Activated naive CD8-positive, alpha-beta T cell (primary cell): ENCODE data around the gene FRMD8.

Source experiments
- H3K27ac Mint-ChIP-seq: one replicate; pipeline ENCODE4 v1.8.0; 2021; ENCODE audit warnings: mixed read lengths
- H3K27me3 Mint-ChIP-seq: one replicate; pipeline ENCODE4 v1.8.0; 2021; ENCODE audit warnings: mixed read lengths
- H3K36me3 Mint-ChIP-seq: one replicate; pipeline ENCODE4 v1.8.0; 2021; ENCODE audit warnings: mixed read lengths
- H3K4me1 Mint-ChIP-seq: one replicate; pipeline ENCODE4 v1.8.0; 2021; ENCODE audit warnings: low read depth, mixed read lengths
- H3K4me3 Mint-ChIP-seq: one replicate; pipeline ENCODE4 v1.8.0; 2021; ENCODE audit warnings: mild to moderate bottlenecking, mixed read lengths
- H3K9me3 Mint-ChIP-seq: one replicate; pipeline ENCODE4 v1.8.0; 2021; ENCODE audit warnings: low read depth, mixed read lengths

FRMD8 gene, protein sequence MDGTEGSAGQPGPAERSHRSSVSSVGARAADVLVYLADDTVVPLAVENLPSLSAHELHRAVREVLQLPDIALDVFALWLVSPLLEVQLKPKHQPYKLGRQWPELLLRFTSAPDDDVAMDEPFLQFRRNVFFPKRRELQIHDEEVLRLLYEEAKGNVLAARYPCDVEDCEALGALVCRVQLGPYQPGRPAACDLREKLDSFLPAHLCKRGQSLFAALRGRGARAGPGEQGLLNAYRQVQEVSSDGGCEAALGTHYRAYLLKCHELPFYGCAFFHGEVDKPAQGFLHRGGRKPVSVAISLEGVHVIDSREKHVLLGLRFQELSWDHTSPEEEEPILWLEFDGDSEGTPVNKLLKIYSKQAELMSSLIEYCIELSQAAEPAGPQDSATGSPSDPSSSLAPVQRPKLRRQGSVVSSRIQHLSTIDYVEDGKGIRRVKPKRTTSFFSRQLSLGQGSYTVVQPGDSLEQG

DNA sequence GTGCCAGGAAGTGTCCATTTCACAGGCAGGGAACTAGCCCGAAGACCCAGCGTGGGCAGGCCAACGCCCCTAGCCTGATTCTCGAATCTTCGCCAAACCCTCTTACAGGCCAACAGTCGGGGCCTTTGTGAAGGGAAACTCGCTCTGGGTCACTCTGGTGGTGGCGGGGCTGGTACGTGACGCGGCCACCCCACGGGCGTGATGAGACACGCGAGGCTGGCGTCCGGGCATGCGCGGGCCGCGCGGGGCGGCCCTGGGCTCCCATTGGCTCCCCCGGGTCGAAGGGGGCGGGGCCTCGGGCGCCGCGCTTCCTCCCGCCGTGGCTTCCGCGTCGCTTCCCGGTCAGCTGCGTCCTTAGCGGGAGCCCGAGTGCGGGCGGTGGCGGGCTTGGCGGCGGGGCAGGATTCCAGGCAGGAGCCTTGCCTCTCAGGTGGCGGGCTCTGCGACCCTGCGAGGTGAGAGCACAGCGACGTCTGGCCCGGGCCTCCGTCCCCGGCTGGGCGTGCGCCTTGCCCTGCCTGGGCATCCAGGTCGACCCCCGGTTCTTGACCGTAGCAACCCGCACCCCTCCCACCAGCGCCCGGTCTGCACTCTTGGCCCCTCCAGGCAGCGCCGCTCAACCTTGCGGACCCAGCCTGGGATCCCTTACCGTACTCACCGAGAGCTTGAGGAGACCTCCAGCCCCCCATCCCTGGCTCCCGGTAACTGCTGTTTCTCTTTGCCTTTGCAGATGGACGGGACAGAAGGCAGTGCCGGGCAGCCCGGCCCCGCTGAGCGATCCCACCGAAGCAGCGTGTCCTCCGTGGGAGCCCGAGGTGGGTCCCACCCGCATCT, at the start of gene FRMD8:
Gene FRMD8, plus strand, starts transcription at position 331 of the 834 bp plus-strand sequence. Its CDS starts 400 bp downstream, at position 731.
- Mint-ChIP-seq H3K36me3 (peaks cover 2% of the 10 kb centered on the region), H3K9me3 (no peaks in the 10 kb centered on the region), H3K4me3 (peak within 1 kb of the TSS; percentile 93), H3K27ac (peak within 1 kb of the TSS; percentile 98), H3K4me1 (peaks cover 62% of the 10 kb centered on the region), H3K27me3 (no peaks in the 10 kb centered on the region)

- H3K27ac Mint-ChIP-seq: no peak overlapping the region
- no peak overlapping the region for H3K4me3 Mint-ChIP-seq
- no peaks in the 10 kb centered on the region for H3K36me3 Mint-ChIP-seq
- H3K9me3 Mint-ChIP-seq: no peaks in the 10 kb centered on the region
- peaks cover 43% of the 10 kb centered on the region for H3K4me1 Mint-ChIP-seq
- H3K27me3 Mint-ChIP-seq: no peaks in the 10 kb centered on the region
These were observed 47.8 kb upstream of the FRMD8 start for GRCh38 chr11:65338676-65339075.

GRCh38 chr11:65340226-65340625, 46.2 kb upstream of the FRMD8 start:
- peaks cover 36% of the 10 kb centered on the region for H3K4me1 Mint-ChIP-seq
- peak overlapping the region; percentile 5 for H3K27ac Mint-ChIP-seq
- H3K27me3 Mint-ChIP-seq: no peaks in the 10 kb centered on the region
- no peaks in the 10 kb centered on the region for H3K36me3 Mint-ChIP-seq
- no peaks in the 10 kb centered on the region for H3K9me3 Mint-ChIP-seq
- no peak overlapping the region for H3K4me3 Mint-ChIP-seq

GRCh38 chr11:65341856-65342255, 44.6 kb upstream of the FRMD8 start:
- Mint-ChIP-seq H3K9me3 (no peaks in the 10 kb centered on the region), H3K4me3 (no peak overlapping the region), H3K4me1 (peaks cover 29% of the 10 kb centered on the region), H3K36me3 (peaks cover 3% of the 10 kb centered on the region), H3K27me3 (no peaks in the 10 kb centered on the region), H3K27ac (no peak overlapping the region)

DNA sequence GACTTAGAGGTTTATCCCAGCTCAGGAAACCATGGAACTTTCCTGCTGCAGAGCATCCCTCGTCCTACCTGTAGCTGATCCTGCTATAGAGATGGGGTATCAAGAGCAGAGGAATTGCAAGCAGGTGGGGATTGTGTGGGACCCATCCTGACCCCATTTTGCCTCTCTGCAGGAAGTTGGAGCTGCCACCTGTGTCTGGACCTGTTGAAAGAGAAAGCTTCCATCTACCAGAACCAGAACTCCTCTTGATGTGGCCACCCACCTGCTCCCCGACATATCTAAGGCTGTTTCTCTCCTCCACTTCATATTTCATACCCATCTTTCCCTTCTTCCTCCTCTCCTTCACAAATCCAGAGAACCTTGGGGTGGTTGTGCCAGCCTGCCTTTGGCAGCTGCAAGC, 34.9 kb upstream of the FRMD8 start:
- H3K27ac Mint-ChIP-seq: no peak overlapping the region

DNA sequence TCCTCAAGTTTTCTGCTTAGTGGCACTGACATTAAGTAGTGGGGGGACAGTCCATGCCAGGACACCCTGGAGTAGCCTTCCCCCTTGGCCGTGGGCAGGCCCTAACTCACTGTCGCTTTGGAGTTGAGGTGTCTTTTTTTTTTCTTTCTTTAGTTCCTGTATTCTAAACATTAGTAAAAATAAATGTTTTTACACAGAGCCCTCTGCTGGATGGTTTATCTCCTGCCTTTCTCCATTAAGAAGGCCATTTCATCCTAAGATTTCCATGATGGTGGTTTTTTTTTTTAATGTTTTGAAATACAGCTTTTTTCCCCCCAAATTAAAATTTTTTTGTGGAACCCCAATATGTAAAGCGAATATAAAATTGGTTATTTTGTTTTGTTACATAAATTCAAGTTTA, 33.7 kb upstream of the FRMD8 start:
- Mint-ChIP-seq H3K27me3 (no peaks in the 10 kb centered on the region), H3K36me3 (peaks cover 2% of the 10 kb centered on the region), H3K9me3 (no peaks in the 10 kb centered on the region), H3K4me3 (no peak overlapping the region), H3K4me1 (peaks cover 14% of the 10 kb centered on the region), H3K27ac (peak overlapping the region; percentile 46)

More for the DNA sequence above, 34.9 kb upstream of the FRMD8 start:
- Mint-ChIP-seq H3K4me1 (peaks cover 14% of the 10 kb centered on the region), H3K4me3 (no peak overlapping the region), H3K9me3 (no peaks in the 10 kb centered on the region), H3K27me3 (no peaks in the 10 kb centered on the region), H3K36me3 (peaks cover 4% of the 10 kb centered on the region)

DNA sequence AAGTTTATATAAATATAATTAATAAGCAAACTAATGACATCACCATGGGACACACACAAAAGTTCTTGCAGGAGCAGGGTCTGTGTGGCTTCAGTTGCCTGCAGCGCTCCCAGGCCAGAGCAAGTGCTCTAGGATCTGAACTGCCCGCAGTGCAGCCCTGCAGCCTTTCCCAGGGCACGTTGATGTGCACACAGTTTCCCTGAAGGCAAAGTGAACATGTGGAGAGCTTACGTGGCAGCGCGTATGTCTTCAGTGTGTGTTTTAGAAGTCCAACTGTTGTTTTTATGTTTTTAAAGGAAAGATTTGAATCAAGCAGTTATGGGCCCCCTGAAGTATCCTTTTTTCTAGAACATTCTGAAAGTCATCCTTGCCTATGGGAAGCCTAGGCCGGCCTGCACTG, 33.1 kb upstream of the FRMD8 start:
- H3K27ac Mint-ChIP-seq: no peak overlapping the region

DNA sequence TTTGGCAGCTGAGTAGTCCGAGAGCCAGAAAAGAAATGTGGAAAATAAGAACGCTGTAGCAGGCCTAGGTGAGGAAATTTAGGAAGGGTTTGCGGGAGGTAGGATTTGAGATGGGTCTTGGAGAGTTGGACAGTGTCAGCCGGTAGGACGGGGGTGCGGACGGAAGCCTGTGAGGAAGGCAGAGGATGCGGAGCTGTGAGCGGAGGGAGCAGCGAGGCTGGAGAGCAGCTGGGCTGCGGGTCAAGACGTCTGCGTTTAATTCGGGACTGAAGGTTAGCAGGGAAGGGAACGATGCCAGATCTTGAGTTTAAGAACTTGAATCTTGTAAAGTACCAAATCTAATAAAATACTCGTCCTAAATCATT, 32.6 kb upstream of the FRMD8 start:
- Mint-ChIP-seq H3K36me3 (no peaks in the 10 kb centered on the region), H3K27ac (peak overlapping the region; percentile 73), H3K27me3 (no peaks in the 10 kb centered on the region), H3K4me1 (peaks cover 14% of the 10 kb centered on the region), H3K9me3 (no peaks in the 10 kb centered on the region), H3K4me3 (peak overlapping the region; percentile 71)

More for the DNA sequence above, 33.1 kb upstream of the FRMD8 start:
- no peaks in the 10 kb centered on the region for H3K9me3 Mint-ChIP-seq
- H3K4me3 Mint-ChIP-seq: peak overlapping the region; percentile 71
- peaks cover 14% of the 10 kb centered on the region for H3K4me1 Mint-ChIP-seq
- H3K27me3 Mint-ChIP-seq: no peaks in the 10 kb centered on the region
- peaks cover 2% of the 10 kb centered on the region for H3K36me3 Mint-ChIP-seq

DNA sequence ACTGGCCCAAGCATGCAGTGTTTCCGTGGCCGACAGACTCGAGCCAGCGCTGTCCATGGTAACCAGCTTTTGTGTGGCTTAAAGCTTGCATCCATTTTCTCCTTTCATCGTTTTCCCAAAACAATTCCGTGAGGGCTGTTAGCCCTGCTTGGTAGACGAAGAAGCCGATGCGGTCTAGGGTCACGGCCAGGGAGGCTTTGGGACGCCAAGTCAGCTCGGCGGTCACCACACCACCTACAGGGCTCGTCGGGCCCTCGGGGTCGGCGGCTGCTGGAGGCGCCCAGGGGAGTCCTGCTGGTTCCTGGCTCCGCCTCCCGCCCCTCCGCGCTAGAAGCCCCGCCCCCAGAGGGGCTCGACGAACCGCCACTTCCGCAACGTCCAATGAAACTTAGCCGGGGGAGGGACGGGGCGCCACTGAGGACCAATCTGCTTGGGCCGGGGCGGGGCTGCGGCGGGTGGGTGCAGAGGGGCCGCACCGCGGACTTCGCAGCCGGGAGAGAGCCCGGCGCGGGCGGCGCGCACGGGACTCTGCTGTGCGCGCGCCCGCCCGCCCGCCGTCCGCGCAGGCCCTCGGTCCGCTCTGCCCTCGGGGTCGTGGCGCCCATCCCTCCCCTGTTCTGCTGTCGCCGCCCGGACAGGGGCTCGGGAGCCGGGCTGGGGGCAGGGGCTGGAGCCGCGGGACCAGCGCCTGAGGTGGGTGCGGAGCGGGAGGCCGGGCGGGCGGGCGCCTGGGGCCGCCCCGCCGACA, 32.0 kb upstream of the FRMD8 start, which contains the start of gene TIGD3:
Gene TIGD3, plus strand, starts transcription at position 487 of the 748 bp plus-strand sequence. CDS start 1,058 bp downstream, outside the sequence.
- Mint-ChIP-seq H3K27ac (peak within 1 kb of the TSS; percentile 73), H3K4me3 (peak within 1 kb of the TSS; percentile 87), H3K27me3 (no peaks in the 10 kb centered on the region), H3K9me3 (no peaks in the 10 kb centered on the region), H3K4me1 (peaks cover 14% of the 10 kb centered on the region), H3K36me3 (no peaks in the 10 kb centered on the region)

GRCh38 chr11:65355013-65355775, 31.2 kb upstream of the FRMD8 start:
- Mint-ChIP-seq H3K27ac (peak overlapping the region; percentile 61), H3K27me3 (no peaks in the 10 kb centered on the region), H3K36me3 (no peaks in the 10 kb centered on the region), H3K9me3 (no peaks in the 10 kb centered on the region), H3K4me3 (peak overlapping the region; percentile 87), H3K4me1 (peaks cover 14% of the 10 kb centered on the region)

DNA sequence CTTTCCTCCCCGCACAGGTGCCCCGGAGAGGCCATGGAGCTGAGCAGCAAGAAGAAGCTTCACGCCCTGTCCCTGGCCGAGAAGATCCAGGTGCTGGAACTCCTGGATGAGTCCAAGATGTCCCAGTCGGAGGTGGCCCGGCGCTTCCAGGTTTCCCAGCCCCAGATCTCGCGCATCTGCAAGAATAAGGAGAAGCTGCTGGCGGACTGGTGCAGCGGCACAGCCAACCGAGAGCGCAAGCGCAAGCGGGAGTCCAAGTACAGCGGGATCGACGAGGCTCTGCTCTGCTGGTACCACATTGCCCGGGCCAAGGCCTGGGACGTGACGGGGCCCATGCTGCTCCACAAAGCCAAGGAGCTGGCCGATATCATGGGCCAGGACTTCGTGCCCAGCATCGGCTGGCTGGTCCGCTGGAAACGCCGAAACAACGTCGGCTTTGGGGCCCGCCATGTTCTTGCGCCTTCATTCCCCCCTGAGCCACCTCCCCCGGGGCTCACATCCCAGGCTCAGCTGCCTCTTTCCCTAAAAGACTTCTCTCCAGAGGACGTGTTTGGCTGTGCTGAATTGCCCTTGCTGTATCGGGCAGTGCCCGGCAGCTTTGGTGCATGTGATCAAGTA, 30.6 kb upstream of the FRMD8 start:
- H3K4me3 Mint-ChIP-seq: peak overlapping the region; percentile 87
- no peaks in the 10 kb centered on the region for H3K9me3 Mint-ChIP-seq
- no peaks in the 10 kb centered on the region for H3K36me3 Mint-ChIP-seq
- H3K27ac Mint-ChIP-seq: peak overlapping the region; percentile 61
- H3K4me1 Mint-ChIP-seq: peaks cover 14% of the 10 kb centered on the region
- no peaks in the 10 kb centered on the region for H3K27me3 Mint-ChIP-seq

DNA sequence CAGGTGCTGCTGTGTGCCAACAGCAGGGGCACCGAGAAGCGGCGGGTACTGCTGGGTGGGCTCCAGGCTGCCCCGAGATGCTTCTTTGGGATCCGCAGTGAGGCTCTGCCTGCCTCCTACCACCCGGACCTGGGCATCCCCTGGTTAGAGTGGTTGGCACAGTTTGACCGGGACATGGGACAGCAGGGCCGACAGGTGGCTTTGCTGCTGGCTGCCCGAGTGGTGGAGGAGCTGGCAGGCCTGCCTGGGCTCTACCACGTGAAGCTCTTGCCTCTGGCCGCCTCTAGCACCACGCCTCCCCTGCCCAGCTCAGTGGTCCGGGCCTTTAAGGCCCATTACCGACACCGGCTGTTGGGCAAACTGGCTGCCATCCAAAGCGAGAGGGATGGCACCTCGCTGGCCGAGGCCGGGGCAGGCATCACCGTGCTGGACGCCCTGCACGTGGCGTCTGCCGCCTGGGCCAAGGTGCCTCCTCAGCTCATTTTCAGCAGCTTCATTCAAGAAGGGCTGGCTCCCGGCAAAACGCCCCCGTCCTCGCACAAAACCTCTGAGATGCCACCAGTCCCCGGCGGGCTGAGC, 30.0 kb upstream of the FRMD8 start:
- Mint-ChIP-seq H3K27ac (no peak overlapping the region), H3K27me3 (no peaks in the 10 kb centered on the region), H3K4me1 (peaks cover 14% of the 10 kb centered on the region), H3K36me3 (no peaks in the 10 kb centered on the region), H3K4me3 (peak overlapping the region; percentile 87), H3K9me3 (no peaks in the 10 kb centered on the region)

DNA sequence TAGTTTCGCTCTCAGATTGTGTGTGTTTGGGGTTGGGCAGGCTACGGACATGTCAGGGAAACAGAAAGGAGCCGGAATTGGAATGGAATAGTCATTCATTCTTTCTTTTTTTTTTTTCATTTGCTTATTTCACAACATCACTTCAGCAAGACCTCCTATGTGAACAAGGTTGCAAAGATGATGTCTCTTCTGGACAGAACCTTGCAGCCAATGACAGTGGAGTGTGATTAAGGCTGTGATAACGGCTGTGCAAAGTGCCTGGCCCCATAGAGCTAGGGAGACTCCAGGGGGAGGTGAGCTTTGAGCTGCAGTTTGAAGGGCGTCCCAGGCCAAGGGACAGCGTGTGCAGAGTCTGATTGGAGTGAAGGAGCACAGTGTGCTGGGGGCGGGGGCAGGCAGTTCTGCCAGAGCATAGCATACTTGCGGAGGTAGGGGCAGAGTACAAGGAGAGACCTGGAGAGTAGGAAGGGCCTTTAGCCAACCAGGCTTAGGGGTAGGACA, 28.5 kb upstream of the FRMD8 start:
- Mint-ChIP-seq H3K9me3 (no peaks in the 10 kb centered on the region), H3K27me3 (no peaks in the 10 kb centered on the region), H3K27ac (no peak overlapping the region), H3K4me1 (peaks cover 18% of the 10 kb centered on the region), H3K4me3 (no peak overlapping the region), H3K36me3 (no peaks in the 10 kb centered on the region)
